ENCODE measurements around the gene MYL4. TPM values are rescaled to one million over a fixed set of nuclear protein-coding genes. Genes with fewer than 3 reads are reported as not detected.

MYL4 gene
- total RNA-seq, 1 donor from 2014 or later, result 7.6 TPM

GRCh38 chr17:47235923-47236322 lies 26.8 kb downstream of the MYL4 start:
- peaks cover 1% of the 10 kb centered on the region for H3K9me3 Mint-ChIP-seq (ENCODE audit: unreplicated experiment)
- peaks cover 4% of the 10 kb centered on the region for H3K27me3 Mint-ChIP-seq (ENCODE audit: unreplicated experiment)
- TF ChIP-seq, protein P1, sequence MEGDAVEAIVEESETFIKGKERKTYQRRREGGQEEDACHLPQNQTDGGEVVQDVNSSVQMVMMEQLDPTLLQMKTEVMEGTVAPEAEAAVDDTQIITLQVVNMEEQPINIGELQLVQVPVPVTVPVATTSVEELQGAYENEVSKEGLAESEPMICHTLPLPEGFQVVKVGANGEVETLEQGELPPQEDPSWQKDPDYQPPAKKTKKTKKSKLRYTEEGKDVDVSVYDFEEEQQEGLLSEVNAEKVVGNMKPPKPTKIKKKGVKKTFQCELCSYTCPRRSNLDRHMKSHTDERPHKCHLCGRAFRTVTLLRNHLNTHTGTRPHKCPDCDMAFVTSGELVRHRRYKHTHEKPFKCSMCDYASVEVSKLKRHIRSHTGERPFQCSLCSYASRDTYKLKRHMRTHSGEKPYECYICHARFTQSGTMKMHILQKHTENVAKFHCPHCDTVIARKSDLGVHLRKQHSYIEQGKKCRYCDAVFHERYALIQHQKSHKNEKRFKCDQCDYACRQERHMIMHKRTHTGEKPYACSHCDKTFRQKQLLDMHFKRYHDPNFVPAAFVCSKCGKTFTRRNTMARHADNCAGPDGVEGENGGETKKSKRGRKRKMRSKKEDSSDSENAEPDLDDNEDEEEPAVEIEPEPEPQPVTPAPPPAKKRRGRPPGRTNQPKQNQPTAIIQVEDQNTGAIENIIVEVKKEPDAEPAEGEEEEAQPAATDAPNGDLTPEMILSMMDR (IDR thresholded peaks at IDR 0.05; ENCODE audit: partially characterized antibody, unreplicated experiment), result no peak
- DNase-seq, result no peak
- no peaks in the 10 kb centered on the region for H3K4me1 Mint-ChIP-seq (ENCODE audit: low read depth, unreplicated experiment)
- no peaks in the 10 kb centered on the region for H3K36me3 Mint-ChIP-seq (ENCODE audit: unreplicated experiment)
- no peak overlapping the region for H3K27ac Mint-ChIP-seq (ENCODE audit: unreplicated experiment)
- H3K4me3 Mint-ChIP-seq (ENCODE audit: unreplicated experiment), result no peak overlapping the region

DNA sequence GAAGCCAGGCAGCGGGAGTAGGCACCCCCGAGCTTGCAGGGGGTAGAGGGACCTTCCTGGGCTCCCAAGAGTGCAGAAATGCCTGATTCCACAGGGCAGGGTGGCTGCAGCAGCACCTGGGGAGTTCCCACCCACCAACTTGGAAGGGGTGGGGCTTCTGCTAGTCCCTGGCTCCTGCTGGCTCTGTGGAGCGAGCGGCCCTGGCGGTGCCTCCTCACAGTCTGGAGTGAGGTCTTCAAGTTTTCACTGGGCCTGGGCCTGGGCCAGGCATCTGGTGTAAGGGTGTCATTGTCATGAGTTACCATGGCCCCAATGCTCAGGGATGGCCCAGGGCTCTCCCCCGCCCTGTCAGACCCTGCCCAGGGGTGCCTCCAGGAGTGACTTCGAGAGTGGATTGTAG lies 28.7 kb downstream of the MYL4 start:
- H3K4me3 Mint-ChIP-seq (ENCODE audit: unreplicated experiment), result no peak overlapping the region
- peaks cover 4% of the 10 kb centered on the region for H3K27me3 Mint-ChIP-seq (ENCODE audit: unreplicated experiment)
- no peaks in the 10 kb centered on the region for H3K36me3 Mint-ChIP-seq (ENCODE audit: unreplicated experiment)
- TF ChIP-seq, protein P1 (IDR thresholded peaks at IDR 0.05; ENCODE audit: partially characterized antibody, unreplicated experiment), result no peak
- no peaks in the 10 kb centered on the region for H3K4me1 Mint-ChIP-seq (ENCODE audit: low read depth, unreplicated experiment)
- no peak overlapping the region for H3K27ac Mint-ChIP-seq (ENCODE audit: unreplicated experiment)
- H3K9me3 Mint-ChIP-seq (ENCODE audit: unreplicated experiment), result peaks cover 1% of the 10 kb centered on the region
- DNase-seq, result no peak

- DNase-seq, result no peak
- TF ChIP-seq, protein P1 (IDR thresholded peaks at IDR 0.05; ENCODE audit: partially characterized antibody, unreplicated experiment), result no peak
- no peak overlapping the region for H3K4me3 Mint-ChIP-seq (ENCODE audit: unreplicated experiment)
- no peaks in the 10 kb centered on the region for H3K4me1 Mint-ChIP-seq (ENCODE audit: low read depth, unreplicated experiment)
- H3K9me3 Mint-ChIP-seq (ENCODE audit: unreplicated experiment), result peaks cover 3% of the 10 kb centered on the region
- peaks cover 4% of the 10 kb centered on the region for H3K27me3 Mint-ChIP-seq (ENCODE audit: unreplicated experiment)
- no peak overlapping the region for H3K27ac Mint-ChIP-seq (ENCODE audit: unreplicated experiment)
- no peaks in the 10 kb centered on the region for H3K36me3 Mint-ChIP-seq (ENCODE audit: unreplicated experiment)
These were observed 29.3 kb downstream of the MYL4 start for GRCh38 chr17:47238321-47239010.

DNA sequence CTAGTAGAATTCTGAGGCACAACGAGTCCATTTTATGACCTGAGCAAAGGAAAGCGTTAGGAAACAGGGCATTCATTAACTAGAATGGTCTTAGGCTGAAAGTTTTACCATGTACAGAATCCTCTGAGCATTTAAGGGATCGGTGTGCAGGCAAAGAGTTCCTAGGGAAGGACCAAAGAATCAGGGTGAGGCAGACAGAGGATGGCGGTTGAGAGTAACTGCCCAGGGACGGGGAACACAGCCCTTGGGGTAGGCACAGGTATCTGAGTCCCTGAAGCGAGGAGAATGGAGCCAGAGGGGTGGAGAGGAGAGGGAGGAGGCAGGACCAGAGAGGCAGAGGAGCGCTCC lies 30.4 kb downstream of the MYL4 start:
- no peak overlapping the region for H3K27ac Mint-ChIP-seq (ENCODE audit: unreplicated experiment)
- H3K36me3 Mint-ChIP-seq (ENCODE audit: unreplicated experiment), result no peaks in the 10 kb centered on the region
- peaks cover 4% of the 10 kb centered on the region for H3K27me3 Mint-ChIP-seq (ENCODE audit: unreplicated experiment)
- H3K4me1 Mint-ChIP-seq (ENCODE audit: low read depth, unreplicated experiment), result no peaks in the 10 kb centered on the region
- no peak for DNase-seq
- TF ChIP-seq, protein P1 (IDR thresholded peaks at IDR 0.05; ENCODE audit: partially characterized antibody, unreplicated experiment), result no peak
- peaks cover 3% of the 10 kb centered on the region for H3K9me3 Mint-ChIP-seq (ENCODE audit: unreplicated experiment)
- H3K4me3 Mint-ChIP-seq (ENCODE audit: unreplicated experiment), result no peak overlapping the region

GRCh38 chr17:47239967-47240651 lies 31.0 kb downstream of the MYL4 start:
- Mint-ChIP-seq H3K27ac (ENCODE audit: unreplicated experiment) (no peak overlapping the region), H3K9me3 (ENCODE audit: unreplicated experiment) (peaks cover 3% of the 10 kb centered on the region), H3K36me3 (ENCODE audit: unreplicated experiment) (no peaks in the 10 kb centered on the region), H3K27me3 (ENCODE audit: unreplicated experiment) (peaks cover 4% of the 10 kb centered on the region), H3K4me3 (ENCODE audit: unreplicated experiment) (no peak overlapping the region), H3K4me1 (ENCODE audit: low read depth, unreplicated experiment) (no peaks in the 10 kb centered on the region)
- no peak for DNase-seq
- TF ChIP-seq, protein P1 (IDR thresholded peaks at IDR 0.05; ENCODE audit: partially characterized antibody, unreplicated experiment), result no peak

Measured in glutamatergic neuron (in vitro differentiated cells).